B cell (primary cell): Measurements from ENCODE around the gene DAB2IP. TPM values are rescaled to one million over a fixed set of nuclear protein-coding genes. Genes with fewer than 3 reads are reported as not detected.
A peak's percentile ranks its signal among the peaks of the same experiment; 100 is the strongest.

Experiments
- ATAC-seq: fragments of 200-7000 bp; cut with Tn5 transposase; one replicate; pipeline ENCODE4 v1.10.0; 2021; ENCODE audit warnings: low read depth, mild to moderate bottlenecking, moderate number of reproducible peaks, moderate library complexity
- CTCF ChIA-PET: fragments of 350-600 bp; sonication (Branson Sonifier 250); formaldehyde crosslinking; loops from one replicate; lab custom pipeline; 2021; ENCODE audit warnings: antibody characterized with exemption, inconsistent platforms; lab: Charles Lee
- POLR2A ChIA-PET: fragments of 350-600 bp; sonication (Branson Sonifier 250); formaldehyde crosslinking; loops from one replicate; lab custom pipeline; 2021; ENCODE audit warnings: antibody characterized with exemption; lab: Charles Lee
- DNase-seq: peaks from one replicate; pipeline ENCODE4 v3.0.0; 2013
- H2AFZ ChIP-seq: 2 replicates; pipeline ENCODE4 v1.6.1; 2012; ENCODE audit warnings: mild to moderate bottlenecking, low read depth, low read length; ENCODE audit not compliant: insufficient read depth, poor library complexity, severe bottlenecking
- H3K27ac ChIP-seq, 2 donors: 1 replicate in 1 of 2; 2 replicates in 1 of 2; pipeline ENCODE4 v1.5.1; 2012 to 2013; ENCODE audit warnings: low read length in 2 of 2, mild to moderate bottlenecking in 2 of 2, moderate library complexity in 1 of 2
- H3K27me3 ChIP-seq, 4 experiments: fragments of 200-600 bp in 1 of 4; sonication (generic) in 1 of 4; replicated peaks in 1 of 4; 1 replicate in 2 of 4; 2 replicates in 2 of 4; pipeline versions ENCODE4 v1.6.1 to v1.7.0; 2013 to 2016; ENCODE audit warnings: low read length in 3 of 4, mild to moderate bottlenecking in 2 of 4, mixed read lengths in 1 of 4, moderate library complexity in 1 of 4; ENCODE audit not compliant: insufficient read depth in 4 of 4, control insufficient read depth in 3 of 4; ENCODE audit errors: control extremely low read depth in 1 of 4
- H3K36me3 ChIP-seq, 2 experiments: replicated peaks in 1 of 2; 1 replicate in 1 of 2; 2 replicates in 1 of 2; pipeline versions ENCODE4 v1.6.1 to v1.7.1; 2013; ENCODE audit warnings: low read length in 1 of 2; ENCODE audit not compliant: insufficient read depth in 2 of 2, control insufficient read depth in 1 of 2; ENCODE audit errors: control extremely low read depth in 1 of 2, extremely low read depth in 1 of 2
- H3K4me1 ChIP-seq, 2 donors: fragments of 200-600 bp in 1 of 2; sonication (generic) in 1 of 2; 1 replicate in 1 of 2; 2 replicates in 1 of 2; pipeline versions ENCODE4 v1.5.1 to v1.6.1; 2013 to 2017; ENCODE audit warnings: low read length in 2 of 2; ENCODE audit not compliant: control insufficient read depth in 2 of 2, insufficient read depth in 2 of 2
- H3K4me2 ChIP-seq: replicated peaks from 2 replicates; pipeline ENCODE3; 2012; ENCODE audit warnings: mild to moderate bottlenecking, low read depth, low read length; ENCODE audit not compliant: poor library complexity, severe bottlenecking
- H3K4me3 ChIP-seq, 5 experiments: fragments of 200-600 bp in 1 of 5; sonication (generic) in 1 of 5; 1 replicate in 3 of 5; 2 replicates in 2 of 5; pipeline versions ENCODE4 v1.5.1 to v1.7.0; 2011 to 2016; ENCODE audit warnings: low read length in 4 of 5, mild to moderate bottlenecking in 4 of 5, low read depth in 2 of 5, control low read depth in 1 of 5, moderate library complexity in 1 of 5; ENCODE audit not compliant: insufficient read depth in 1 of 5; ENCODE audit errors: control extremely low read depth in 1 of 5, extremely low read depth in 1 of 5
- H3K79me2 ChIP-seq: fragments of 200-600 bp; sonication (generic); one replicate; pipeline ENCODE4 v1.6.0; 2016; ENCODE audit warnings: low read length; ENCODE audit not compliant: control insufficient read depth, insufficient read depth
- H3K9ac ChIP-seq: fragments of 200-600 bp; sonication (generic); 2 replicates; pipeline ENCODE4 v1.6.1; 2017; ENCODE audit warnings: mild to moderate bottlenecking, low read length, moderate library complexity
- H3K9me3 ChIP-seq, 3 donors: one replicate each; pipeline versions ENCODE4 v1.6.1 to v1.7.1; 2013; ENCODE audit warnings: low read length in 2 of 3; ENCODE audit not compliant: control insufficient read depth in 2 of 3, insufficient read depth in 1 of 3; ENCODE audit errors: control extremely low read depth in 1 of 3
- H4K20me1 ChIP-seq: 2 replicates; pipeline ENCODE4 v1.6.0; 2012; ENCODE audit warnings: mild to moderate bottlenecking, low read length; ENCODE audit not compliant: insufficient read depth, control insufficient read depth, poor library complexity, severe bottlenecking
- H3K27ac Mint-ChIP-seq: one replicate; pipeline ENCODE4 v1.8.0; 2021; ENCODE audit warnings: mixed read lengths
- H3K27me3 Mint-ChIP-seq: one replicate; pipeline ENCODE4 v1.8.0; 2021; ENCODE audit warnings: mixed read lengths
- H3K4me1 Mint-ChIP-seq: one replicate; pipeline ENCODE4 v1.8.0; 2021; ENCODE audit warnings: mixed read lengths
- H3K4me3 Mint-ChIP-seq: one replicate; pipeline ENCODE4 v1.8.0; 2021; ENCODE audit warnings: mixed read lengths
- H3K9me3 Mint-ChIP-seq: one replicate; pipeline ENCODE4 v1.8.0; 2022; ENCODE audit warnings: mixed read lengths; ENCODE audit not compliant: insufficient read depth
- CTCF ChIP-seq: fragments of 200-600 bp; IDR thresholded peaks from one replicate; pipeline ENCODE4 v1.8.0; 2022; ENCODE audit warnings: antibody characterized with exemption, mild to moderate bottlenecking
- EZH2 ChIP-seq: IDR thresholded peaks from 2 replicates; pipeline ENCODE4 v1.6.1; 2012; ENCODE audit warnings: borderline replicate concordance, low read depth, mild to moderate bottlenecking, moderate library complexity, low read length; ENCODE audit not compliant: insufficient read depth, poor library complexity, severe bottlenecking
- WGBS: methylation state at CpG from one replicate; pipeline ENCODE4 v1.1.5; 2013; ENCODE audit warnings: missing lambda C conversion rate; ENCODE audit not compliant: insufficient coverage; 5-methylcytosine and 5-hydroxymethylcytosine counted together
- intact Hi-C: fragments of 100-400 bp; cut with micrococcal nuclease; formaldehyde crosslinking; loops from one replicate; pipeline ENCODE4 v1.10.0; 2022
- polyA minus RNA-seq: library from RNA; depleted of rRNA, polyadenylated mRNA; stranded (reverse); fragments of >200 nt; gene quantifications from 2 replicates; pipeline ENCODE4 v1.2.3, GENCODE V29; 2012
- polyA plus RNA-seq: library from polyadenylated mRNA; depleted of rRNA; stranded (reverse); fragments of >200 nt; gene quantifications from 2 replicates; pipeline ENCODE4 v1.2.3, GENCODE V29; 2012
- total RNA-seq, 2 donors: library from RNA; stranded (reverse); fragments of 120-200 nt in 1 of 2; gene quantifications; 1 replicate in 1 of 2; 2 replicates in 1 of 2; pipeline versions ENCODE4 v1.2.3 to v1.2.4, GENCODE V29; 2013 to 2022

The DAB2IP gene
- total RNA-seq, result 3.6 and 3.9 TPM in 2 replicates
- 0.91 TPM for total RNA-seq (2013)
- 0.03 and 1.1 TPM in 2 replicates for polyA plus RNA-seq
- under 0.01 and 1.7 TPM in 2 replicates for polyA minus RNA-seq

GRCh38 chr9:121651295-121652020, at the start of gene DAB2IP:
DAB2IP (plus strand) TSS chr9:121651634; CDS start chr9:121651776, 142 bp downstream.
- peak within 1 kb of the TSS; percentile 64 for H3K4me2 ChIP-seq
- peak within 1 kb of the TSS in 2 of 5 experiments; percentile 23 to 39 for H3K4me3 ChIP-seq
- intact Hi-C loops, result no loop called here
- peaks cover 21% of the 10 kb centered on the region for H3K4me1 Mint-ChIP-seq
- H3K9me3 Mint-ChIP-seq, result no peaks in the 10 kb centered on the region
- CTCF ChIA-PET, result no interaction called here
- peaks cover 12 to 18% of the 10 kb centered on the region in 2 donors for H3K4me1 ChIP-seq
- no peak for TF ChIP-seq EZH2
- no peak for TF ChIP-seq CTCF
- WGBS, result 2% methylated on average over 79 of the region's 79 CpGs
- ATAC-seq, result peak; percentile 21
- DNase-seq, result no peak
- H3K36me3 ChIP-seq, result no peaks in the 10 kb centered on the region
- H3K9ac ChIP-seq, result peak within 1 kb of the TSS; percentile 37
- POLR2A ChIA-PET, result no interaction called here
- H3K27ac Mint-ChIP-seq, result no peak within 1 kb of the TSS
- peaks cover 61% of the 10 kb centered on the region for H3K27me3 Mint-ChIP-seq
- no peak within 1 kb of the TSS for H3K27ac ChIP-seq
- peaks cover 0 to 60% (median 21%) of the 10 kb centered on the region in 4 experiments for H3K27me3 ChIP-seq
- no peaks in the 10 kb centered on the region for H4K20me1 ChIP-seq
- H2AFZ ChIP-seq, result peak within 1 kb of the TSS; percentile 38
- no peaks in the 10 kb centered on the region for H3K79me2 ChIP-seq
- H3K9me3 ChIP-seq, result no peaks in the 10 kb centered on the region
- H3K4me3 Mint-ChIP-seq, result peak within 1 kb of the TSS; percentile 76

GRCh38 chr9:121603028-121603427, 48.4 kb upstream of the DAB2IP start:
- H3K36me3 ChIP-seq, result no peaks in the 10 kb centered on the region
- no peaks in the 10 kb centered on the region for H4K20me1 ChIP-seq
- Mint-ChIP-seq H3K4me1 (peaks cover 4% of the 10 kb centered on the region), H3K27me3 (peaks cover 50% of the 10 kb centered on the region), H3K9me3 (no peaks in the 10 kb centered on the region), H3K27ac (no peak overlapping the region), H3K4me3 (no peak overlapping the region)
- H3K79me2 ChIP-seq, result no peaks in the 10 kb centered on the region
- H2AFZ ChIP-seq, result no peak overlapping the region
- ChIA-PET POLR2A (no interaction called here), CTCF (no interaction called here)
- H3K4me3 ChIP-seq, result no peak overlapping the region
- TF ChIP-seq EZH2 (no peak), CTCF (no peak)
- ATAC-seq (no peak), DNase-seq (no peak)
- no peak overlapping the region for H3K4me2 ChIP-seq
- peaks cover 8 to 14% of the 10 kb centered on the region in 2 donors for H3K4me1 ChIP-seq
- H3K27me3 ChIP-seq, result peaks cover 0 to 50% (median 16%) of the 10 kb centered on the region in 4 experiments
- H3K9ac ChIP-seq, result no peak overlapping the region
- intact Hi-C loops, result no loop called here
- H3K27ac ChIP-seq, result no peak overlapping the region
- peaks cover 0 to 11% (median 0%) of the 10 kb centered on the region in 3 donors for H3K9me3 ChIP-seq
- 100% methylated on average over 1 of the region's 7 CpGs for WGBS
